ENCODE data around the gene CNN1.

CNN1 gene

DNA sequence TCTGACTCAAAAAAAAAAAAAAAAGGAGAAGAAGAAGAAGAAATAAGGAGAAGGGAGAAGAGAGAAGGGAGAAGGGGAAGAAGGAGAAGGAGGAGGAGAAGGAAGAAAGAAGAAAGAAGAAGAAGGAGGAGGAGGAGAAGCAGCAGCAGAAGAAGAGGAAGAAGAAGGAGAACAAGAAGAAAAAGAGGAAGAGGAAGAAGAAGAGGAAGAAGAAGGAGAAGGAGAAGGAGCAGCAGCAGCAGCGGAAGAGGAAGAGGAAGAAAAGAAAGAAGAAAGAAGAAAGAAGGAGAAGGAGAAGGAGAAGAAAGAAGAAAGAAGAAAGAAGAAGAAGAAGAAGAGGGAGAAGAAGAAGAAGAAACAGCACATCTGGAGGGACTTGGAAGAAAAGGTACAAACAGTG, 4.1 kb upstream of the CNN1 start:
- in situ Hi-C loops (cut with MboI; ENCODE audit: low sequenced_read_pairs), result no loop called here

DNA sequence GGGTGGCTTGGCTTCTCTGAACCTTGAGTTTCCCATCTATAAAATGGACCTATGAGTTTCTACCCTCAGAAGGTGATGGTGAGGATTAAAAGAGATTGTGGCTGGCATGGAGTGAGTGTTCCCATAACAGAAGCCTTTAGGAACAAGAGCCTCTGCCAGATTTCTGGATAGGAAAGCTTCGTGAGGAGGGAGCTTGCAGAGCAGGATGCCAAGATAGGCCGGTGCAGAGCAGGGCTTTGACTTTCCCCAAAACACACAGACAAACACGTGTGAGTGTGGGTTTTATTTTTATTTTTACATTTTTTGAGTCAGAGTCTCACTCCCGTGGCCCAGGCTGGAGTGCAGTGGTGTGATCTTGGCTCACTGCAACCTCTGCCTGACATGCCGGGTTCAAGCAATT, 3.7 kb upstream of the CNN1 start:
- in situ Hi-C loops (cut with MboI; ENCODE audit: low sequenced_read_pairs), result no loop called here

GRCh38 chr19:11535792-11536595, 2.7 kb upstream of the CNN1 start:
- in situ Hi-C loops (cut with MboI; ENCODE audit: low sequenced_read_pairs), result no loop called here

DNA sequence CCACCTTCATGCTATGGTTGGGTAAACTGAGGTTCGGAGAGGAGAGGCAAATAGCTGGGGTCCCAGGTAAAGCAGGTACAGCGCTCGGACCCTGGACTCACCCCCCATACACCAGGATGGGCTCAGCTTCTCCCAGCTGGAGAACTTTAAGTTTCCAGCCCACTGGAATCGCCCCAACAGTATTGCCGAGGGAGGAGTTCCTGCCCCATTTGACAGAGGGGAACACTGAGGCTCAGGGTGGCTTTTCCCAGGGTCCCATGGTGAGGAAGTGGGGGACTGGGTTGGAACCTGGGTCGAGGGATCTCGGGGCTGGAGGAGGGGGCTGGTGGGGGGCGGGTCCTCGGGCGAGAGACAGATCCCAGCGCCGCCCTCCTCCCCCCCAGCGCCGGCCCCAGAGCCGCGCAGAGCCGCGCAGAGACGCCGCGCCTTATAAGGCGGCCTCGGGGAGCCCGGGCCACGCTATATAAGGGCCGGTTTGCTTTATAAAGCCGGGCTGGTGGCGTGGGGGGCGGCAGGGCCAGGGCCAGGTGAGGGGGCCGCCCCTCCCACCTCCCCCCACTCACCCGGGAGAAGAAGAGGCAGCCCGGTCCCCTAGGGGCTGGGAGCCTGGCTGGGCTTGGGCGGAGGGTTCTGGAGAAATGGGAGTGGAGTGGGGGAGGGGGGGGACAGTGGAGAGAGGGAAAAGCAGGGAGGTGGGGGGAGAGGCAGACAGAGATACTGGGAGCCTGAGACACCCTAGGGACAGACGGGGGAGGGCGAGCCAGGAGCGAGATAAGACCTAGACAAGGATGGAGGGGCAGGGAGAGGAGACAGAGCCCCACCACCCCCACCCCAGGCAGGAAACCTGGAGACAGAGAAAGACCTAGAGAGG, 1.1 kb downstream of the CNN1 start:
- in situ Hi-C loops (cut with MboI; ENCODE audit: low sequenced_read_pairs), result no loop called here

DNA sequence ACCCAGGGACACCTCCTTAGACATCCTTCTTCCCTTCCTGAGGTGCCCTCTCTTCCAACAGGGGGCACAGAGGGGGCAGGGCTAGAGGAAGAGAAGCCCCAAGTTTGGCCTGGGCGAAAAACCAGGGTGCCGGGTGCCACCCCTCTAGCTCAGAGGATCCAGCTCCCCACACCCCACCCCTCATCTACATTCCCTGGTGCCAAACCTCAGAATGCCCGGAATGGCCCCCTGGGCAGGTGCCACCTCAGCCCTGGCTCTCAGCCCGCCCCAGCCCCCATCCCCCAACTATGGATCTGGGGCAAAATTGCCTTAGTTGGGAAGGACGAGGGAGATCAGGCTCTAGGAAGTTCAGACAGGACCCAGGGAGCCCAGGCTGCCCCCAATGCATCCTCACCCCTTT, 2.0 kb downstream of the CNN1 start:
- in situ Hi-C loops (cut with MboI; ENCODE audit: low sequenced_read_pairs), result no loop called here

DNA sequence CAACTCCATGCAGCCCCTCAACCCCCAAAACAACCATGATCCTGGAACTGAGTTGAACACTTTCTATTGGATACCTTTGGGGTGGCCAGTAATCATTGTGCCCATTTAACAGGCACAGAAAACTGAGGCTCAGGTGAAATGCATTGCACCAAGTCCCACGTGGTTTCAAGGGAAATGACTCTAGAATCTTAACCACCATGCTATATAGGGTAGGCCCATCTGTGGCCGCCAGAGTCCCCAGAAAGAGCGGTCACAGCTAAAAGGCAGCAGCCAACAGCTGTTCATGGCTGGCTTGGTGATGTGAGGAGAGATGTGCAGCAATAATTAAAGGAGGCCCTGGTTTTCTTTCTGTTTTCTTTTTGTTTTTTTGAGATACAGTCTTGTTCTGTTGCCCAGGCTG, 2.6 kb downstream of the CNN1 start:
- in situ Hi-C loops (cut with MboI; ENCODE audit: low sequenced_read_pairs), result no loop called here

DNA sequence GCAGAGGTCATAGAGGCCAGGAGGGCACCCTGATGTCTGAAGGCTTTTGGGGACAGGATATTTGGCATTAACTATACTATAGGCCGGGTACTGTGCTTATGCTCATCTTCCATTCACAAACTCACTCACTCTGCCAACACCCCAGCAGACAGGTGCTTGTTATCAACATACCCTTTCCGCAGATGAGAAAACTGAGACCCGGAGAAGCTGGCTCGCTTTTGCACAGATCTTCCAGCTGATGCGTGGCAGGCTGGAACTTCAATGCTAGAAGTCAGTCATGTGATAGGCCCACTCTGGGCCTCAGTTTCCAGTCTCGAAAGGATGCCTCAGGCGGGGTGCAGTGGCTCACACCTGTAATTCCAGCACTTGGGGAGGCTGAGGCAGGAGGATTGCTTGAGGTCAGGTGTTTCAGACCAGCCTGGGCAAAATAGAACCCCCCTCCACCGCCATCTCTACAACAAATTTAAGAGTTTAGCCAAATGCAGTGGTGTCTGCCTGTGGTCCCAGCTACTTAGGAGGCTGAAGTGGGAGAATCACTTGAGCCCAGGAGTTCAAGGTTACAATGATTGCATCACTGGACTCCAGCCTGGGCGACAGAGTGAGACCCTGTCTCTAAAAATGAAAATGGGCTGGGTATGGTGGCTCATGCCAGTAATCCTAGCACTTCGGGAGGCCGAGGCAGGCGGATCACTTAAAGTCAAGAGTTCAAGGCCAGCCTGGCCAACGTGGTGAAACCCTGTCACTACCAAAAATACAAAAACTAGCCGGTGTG, 9.5 kb downstream of the CNN1 start:
- in situ Hi-C loops (cut with MboI; ENCODE audit: low sequenced_read_pairs), result no loop called here

GRCh38 chr19:11549386-11549953, 10.8 kb downstream of the CNN1 start:
- in situ Hi-C loops (cut with MboI; ENCODE audit: low sequenced_read_pairs), result no loop called here

DNA sequence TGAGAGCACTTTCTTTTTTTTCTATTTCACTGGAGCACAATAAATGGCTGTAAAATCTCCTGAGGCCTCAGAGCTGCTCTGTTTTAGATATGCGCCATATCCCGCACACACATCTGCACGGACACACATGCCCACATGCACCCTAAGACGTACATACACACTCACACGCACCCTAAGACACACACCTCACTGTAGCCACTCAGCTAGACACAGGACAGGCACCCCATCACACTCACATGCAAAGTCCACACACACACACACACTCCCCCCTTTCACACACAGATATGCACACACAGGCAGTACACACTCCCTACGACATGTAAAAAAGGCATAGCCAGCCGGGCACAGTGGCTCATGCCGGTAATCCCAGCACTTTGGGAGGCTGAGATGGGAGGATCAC, 11.6 kb downstream of the CNN1 start:
- in situ Hi-C loops (cut with MboI; ENCODE audit: low sequenced_read_pairs), result no loop called here

GRCh38 chr19:11551603-11552235, 13.1 kb downstream of the CNN1 start:
- in situ Hi-C loops (cut with MboI; ENCODE audit: low sequenced_read_pairs), result no loop called here

DNA sequence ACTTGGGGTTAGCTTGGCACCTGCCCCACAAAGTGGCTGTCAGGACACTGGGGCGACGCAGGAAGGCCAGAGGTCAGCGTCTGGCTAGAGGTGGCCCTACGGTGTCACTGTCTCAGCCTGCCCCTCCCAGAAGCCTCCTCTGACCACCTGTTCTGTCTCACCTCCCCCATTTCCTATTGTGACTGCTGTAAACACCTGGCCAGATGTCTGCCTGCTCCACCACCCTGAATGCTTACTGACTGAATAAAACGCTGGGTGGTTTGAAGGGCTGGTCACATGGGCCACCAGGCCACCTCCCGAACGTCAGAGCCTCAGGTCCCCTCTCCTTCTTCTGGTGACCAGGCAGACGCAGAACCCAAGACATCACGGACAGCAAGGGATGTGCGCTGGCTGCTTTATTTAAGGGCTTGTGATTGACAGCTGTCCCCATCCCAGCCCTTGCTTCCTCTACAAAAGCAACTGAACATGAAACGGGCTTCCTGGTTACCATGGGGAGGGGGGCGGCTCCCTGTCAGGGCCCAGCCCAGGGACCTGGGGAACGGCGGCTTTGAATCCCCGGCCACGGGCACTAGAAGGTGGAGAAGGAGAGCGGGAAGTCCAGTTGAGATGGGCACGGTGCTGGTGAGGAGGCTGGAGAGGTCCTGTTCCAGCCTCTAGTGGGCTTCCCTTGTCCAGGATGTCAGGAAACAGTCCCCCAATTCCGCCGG, 14.2 kb downstream of the CNN1 start:
- in situ Hi-C loops (cut with MboI; ENCODE audit: low sequenced_read_pairs), result no loop called here

- in situ Hi-C loops (cut with MboI; ENCODE audit: low sequenced_read_pairs), result no loop called here
Observed at GRCh38 chr19:11554160-11554559, 15.5 kb downstream of the CNN1 start.

- in situ Hi-C loops (cut with MboI; ENCODE audit: low sequenced_read_pairs), result no loop called here
Observed at GRCh38 chr19:11555246-11555645, 16.6 kb downstream of the CNN1 start.

DNA sequence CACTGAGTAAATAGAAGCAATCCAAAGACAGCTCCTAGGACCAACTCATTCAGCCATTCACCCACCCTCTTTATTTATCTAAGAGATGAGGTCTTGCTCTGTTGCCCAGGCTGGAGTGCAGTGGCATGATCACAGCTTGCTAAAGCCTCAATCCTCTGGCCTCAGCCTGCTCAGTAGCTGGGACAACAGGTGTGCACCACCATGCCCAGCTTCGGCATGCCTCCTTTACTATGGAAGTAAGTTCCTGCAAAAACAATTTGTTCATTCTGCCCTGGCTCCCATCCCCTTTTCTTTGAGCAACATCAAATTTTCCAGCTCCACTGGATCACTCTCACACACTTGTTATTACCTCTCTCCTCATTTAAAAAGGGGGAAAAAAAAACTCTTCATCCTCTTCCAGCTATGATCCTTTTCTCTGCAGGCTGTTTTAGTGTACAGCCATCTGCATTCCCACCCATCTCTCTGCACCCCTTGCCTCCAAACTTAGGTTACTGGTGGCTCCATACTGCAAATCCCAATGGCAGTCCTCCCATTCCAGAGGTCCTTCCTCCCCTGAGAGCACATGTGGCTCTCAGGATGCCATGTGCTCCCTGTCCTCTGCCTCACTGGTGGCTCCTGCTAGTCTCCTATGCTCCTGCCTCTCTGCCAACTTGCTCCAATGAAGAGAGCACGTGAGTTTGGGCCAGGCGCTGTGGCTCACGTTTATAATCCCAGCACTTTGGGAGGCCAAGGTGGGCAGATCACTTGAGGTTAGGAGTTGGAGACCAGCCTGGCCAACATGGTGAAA, 18.2 kb downstream of the CNN1 start:
- in situ Hi-C loops (cut with MboI; ENCODE audit: low sequenced_read_pairs), result no loop called here

GRCh38 chr19:11558881-11559828, 20.5 kb downstream of the CNN1 start, which contains the start of gene ELOF1:
Gene ELOF1 (minus strand): TSS chr19:11559230. CDS start chr19:11554347, 4,883 bp downstream.
- in situ Hi-C loops (cut with MboI; ENCODE audit: low sequenced_read_pairs), result no loop called here

- in situ Hi-C loops (cut with MboI; ENCODE audit: low sequenced_read_pairs), result no loop called here
Observed at GRCh38 chr19:11560404-11561051, 21.9 kb downstream of the CNN1 start.

- in situ Hi-C loops (cut with MboI; ENCODE audit: low sequenced_read_pairs), result no loop called here
Observed at GRCh38 chr19:11563532-11563931, 24.9 kb downstream of the CNN1 start.
